Ishikawa (cell line): ENCODE results near the gene BMP7.

Experiments
- CEBPB ChIP-seq: IDR thresholded peaks from 2 replicates; pipeline ENCODE4 v1.6.1; 2012
- CREB1 ChIP-seq: IDR thresholded peaks from 2 replicates; pipeline ENCODE4 v1.6.1; 2012; ENCODE audit warnings: low read depth
- EGR1 ChIP-seq: IDR thresholded peaks from 2 replicates; pipeline ENCODE4 v1.6.1; 2012
- EP300 ChIP-seq: IDR thresholded peaks from 2 replicates; pipeline ENCODE4 v1.6.1; 2012; ENCODE audit warnings: borderline replicate concordance
- FOXM1 ChIP-seq: IDR thresholded peaks from 2 replicates; pipeline ENCODE4 v1.6.1; 2012; ENCODE audit warnings: low read depth, borderline replicate concordance
- NFIC ChIP-seq: IDR thresholded peaks from 2 replicates; pipeline ENCODE4 v1.6.1; 2012
- RAD21 ChIP-seq: IDR thresholded peaks from 2 replicates; pipeline ENCODE4 v1.6.1; 2012; ENCODE audit warnings: low read depth
- REST ChIP-seq: IDR thresholded peaks from 2 replicates; pipeline ENCODE4 v1.6.1; 2012; ENCODE audit warnings: low read depth, mild to moderate bottlenecking
- TAF1 ChIP-seq: IDR thresholded peaks from 2 replicates; pipeline ENCODE4 v1.6.1; 2012; ENCODE audit warnings: low read depth, mild to moderate bottlenecking
- TCF12 ChIP-seq: IDR thresholded peaks from 2 replicates; pipeline ENCODE4 v1.6.1; 2012; ENCODE audit warnings: low read depth
- TEAD4 ChIP-seq: IDR thresholded peaks from 2 replicates; pipeline ENCODE4 v1.6.1; 2012
- USF1 ChIP-seq: IDR thresholded peaks from 2 replicates; pipeline ENCODE4 v1.6.1; 2012
- YY1 ChIP-seq: IDR thresholded peaks from 2 replicates; pipeline ENCODE4 v1.6.1; 2012; ENCODE audit warnings: low read depth
- ZBTB7A ChIP-seq: IDR thresholded peaks from 2 replicates; pipeline ENCODE4 v1.6.1; 2012; ENCODE audit warnings: low read depth
- TF ChIP-seq, protein P1 (sequence below): IDR thresholded peaks from 2 replicates; pipeline ENCODE4 v1.6.1; 2012

Gene BMP7

GRCh38 chr20:57261457-57262251 lies 4.8 kb downstream of the BMP7 start:
- TF ChIP-seq TAF1 (no peak), CREB1 (no peak), EGR1 (no peak), FOXM1 (no peak), TEAD4 (no peak), EP300 (no peak), ZBTB7A (no peak), YY1 (no peak), REST (no peak), RAD21 (no peak), USF1 (no peak), TCF12 (no peak), CEBPB (no peak), NFIC (no peak)
- TF ChIP-seq, protein P1, sequence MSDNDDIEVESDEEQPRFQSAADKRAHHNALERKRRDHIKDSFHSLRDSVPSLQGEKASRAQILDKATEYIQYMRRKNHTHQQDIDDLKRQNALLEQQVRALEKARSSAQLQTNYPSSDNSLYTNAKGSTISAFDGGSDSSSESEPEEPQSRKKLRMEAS, result no peak

- TF ChIP-seq CREB1 (no peak), TAF1 (no peak), RAD21 (no peak), FOXM1 (no peak), NFIC (no peak), YY1 (no peak), ZBTB7A (no peak)
- TF ChIP-seq, protein P1, result no peak
Observed at GRCh38 chr20:57260934-57261333, 5.5 kb downstream of the BMP7 start.

- no peak for TF ChIP-seq TCF12
- TF ChIP-seq USF1, result no peak
- TF ChIP-seq FOXM1, result no peak
- TF ChIP-seq TAF1, result no peak
- TF ChIP-seq CEBPB, result no peak
- TF ChIP-seq ZBTB7A, result no peak
- TF ChIP-seq, protein P1, result no peak
- TF ChIP-seq EP300, result no peak
- TF ChIP-seq RAD21, result no peak
- no peak for TF ChIP-seq NFIC
- no peak for TF ChIP-seq YY1
- no peak for TF ChIP-seq TEAD4
- no peak for TF ChIP-seq CREB1
- no peak for TF ChIP-seq REST
- no peak for TF ChIP-seq EGR1
Observed at GRCh38 chr20:57259938-57260921, 6.2 kb downstream of the BMP7 start.

DNA sequence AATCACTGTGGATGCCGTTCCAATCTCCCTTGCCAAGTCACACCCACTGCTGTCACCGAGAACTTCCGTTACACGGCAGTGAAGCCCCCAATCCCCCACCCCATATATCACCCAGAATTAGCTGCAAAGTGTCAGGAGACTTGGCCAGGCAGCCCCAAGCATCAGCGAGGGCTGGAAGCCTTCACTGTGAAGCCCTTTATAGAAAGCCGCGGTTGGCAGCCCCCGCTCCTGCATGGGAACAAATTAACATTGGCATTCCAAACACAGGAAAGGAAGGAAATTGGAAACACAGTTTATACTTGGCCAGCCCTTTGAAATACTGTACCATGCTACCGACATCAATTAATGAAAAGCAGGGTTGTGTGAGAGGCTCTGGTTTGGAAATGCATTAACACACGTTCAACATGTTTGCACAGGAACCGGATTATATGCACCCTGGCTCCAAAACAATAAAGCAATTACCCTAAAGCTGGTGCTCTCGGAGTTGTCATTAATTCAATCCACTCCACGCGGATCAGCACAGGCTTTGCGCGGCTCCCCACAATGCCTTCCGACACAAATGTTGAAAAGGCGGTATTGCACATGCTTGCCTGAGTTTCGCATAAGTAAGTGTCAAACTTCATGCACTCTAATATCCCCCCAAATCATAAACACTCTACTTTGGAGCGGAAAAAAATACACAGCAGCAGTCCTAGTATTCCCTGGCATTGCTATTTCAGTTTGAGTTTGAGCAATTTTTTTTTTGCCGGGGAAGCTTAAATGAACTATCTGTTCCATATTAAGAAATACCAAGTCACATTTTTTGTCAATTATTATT lies 7.1 kb downstream of the BMP7 start:
- TF ChIP-seq RAD21 (no peak), CEBPB (no peak), CREB1 (no peak), FOXM1 (no peak), TEAD4 (no peak), USF1 (no peak), ZBTB7A (no peak), TAF1 (no peak), EP300 (no peak), REST (no peak), EGR1 (no peak)
- TF ChIP-seq, protein P1, result no peak
